Stimulated activated CD4-positive, alpha-beta T cell treated with anti-CD3 and anti-CD28 coated beads, Interleukin-1b, Interleukin-23, amount 100 ng/mL, for 48 hours (primary cell): Measurements from ENCODE around the gene POLE.

ENCODE experiments used
- DNase-seq: peaks from one replicate; pipeline ENCODE4 v3.0.0-alpha.2; 2020

Gene POLE

DNA sequence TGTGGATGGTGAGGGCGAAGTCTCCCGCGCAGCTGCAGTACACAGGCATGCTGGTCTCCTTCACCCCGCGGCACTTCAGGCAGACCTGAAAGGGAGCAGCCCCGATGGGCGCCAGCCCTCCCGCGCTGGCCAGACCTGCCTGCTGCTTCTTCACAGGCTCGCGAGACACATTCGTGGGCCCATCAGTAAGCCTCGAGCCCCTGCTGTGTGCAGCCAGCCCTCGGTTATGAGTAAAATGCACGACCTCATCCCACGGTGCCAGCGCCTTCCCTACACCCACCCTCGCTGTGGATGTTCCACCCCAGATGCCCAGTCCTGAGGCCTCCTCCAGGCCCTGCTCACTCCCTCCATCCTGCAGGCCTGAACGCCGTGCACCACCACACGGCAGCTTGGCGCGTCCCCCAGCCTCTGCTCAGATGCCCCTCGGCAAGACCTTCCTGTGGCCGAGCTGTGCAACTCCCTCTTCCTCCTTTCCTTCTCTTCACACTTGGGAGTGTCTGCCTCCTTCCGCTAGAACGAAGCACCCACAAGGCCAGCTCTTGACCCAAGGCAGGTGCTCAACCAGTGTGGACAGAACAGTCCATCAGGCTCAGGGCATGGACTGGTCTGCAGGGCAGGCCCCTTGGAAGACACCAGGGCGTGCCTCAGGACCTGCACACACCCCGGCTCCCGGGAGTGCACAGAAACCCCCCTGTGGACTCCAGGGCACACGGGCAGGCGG is 62.1 kb downstream of the POLE start:
- DNase-seq = no peak

DNA sequence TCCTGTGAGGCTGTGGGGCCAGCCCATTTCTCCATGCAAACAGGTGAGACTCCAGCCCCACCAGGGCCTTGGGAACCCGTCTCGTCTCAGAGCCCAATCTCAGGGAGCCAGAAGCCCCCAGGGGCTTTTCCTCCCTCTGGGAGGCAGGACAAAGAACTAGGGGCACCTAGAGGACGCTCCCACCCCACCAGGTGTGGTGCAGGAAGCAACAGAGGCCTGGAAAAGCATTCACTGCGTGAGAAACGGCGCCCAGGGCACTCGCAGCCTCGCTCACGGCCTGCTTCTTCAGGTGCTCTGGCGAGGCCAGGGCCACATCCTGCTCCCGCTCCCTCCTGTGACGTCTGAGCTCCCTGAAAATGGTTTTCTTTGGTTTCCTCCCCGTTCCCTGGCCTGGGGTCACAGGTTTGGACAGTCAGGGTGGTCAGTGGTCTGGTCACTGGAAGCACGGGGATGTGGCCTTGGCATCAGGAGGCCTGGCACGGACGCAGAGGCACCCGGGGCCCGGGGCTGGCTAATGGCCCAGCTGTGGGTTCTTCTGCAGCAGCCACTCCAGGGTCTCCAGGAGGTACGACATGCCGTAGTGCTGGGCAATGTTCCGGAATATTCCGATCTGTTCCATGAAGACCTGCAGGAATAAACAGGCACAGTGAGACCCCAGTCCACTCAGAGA is 62.8 kb downstream of the POLE start:
- no peak for DNase-seq

DNA sequence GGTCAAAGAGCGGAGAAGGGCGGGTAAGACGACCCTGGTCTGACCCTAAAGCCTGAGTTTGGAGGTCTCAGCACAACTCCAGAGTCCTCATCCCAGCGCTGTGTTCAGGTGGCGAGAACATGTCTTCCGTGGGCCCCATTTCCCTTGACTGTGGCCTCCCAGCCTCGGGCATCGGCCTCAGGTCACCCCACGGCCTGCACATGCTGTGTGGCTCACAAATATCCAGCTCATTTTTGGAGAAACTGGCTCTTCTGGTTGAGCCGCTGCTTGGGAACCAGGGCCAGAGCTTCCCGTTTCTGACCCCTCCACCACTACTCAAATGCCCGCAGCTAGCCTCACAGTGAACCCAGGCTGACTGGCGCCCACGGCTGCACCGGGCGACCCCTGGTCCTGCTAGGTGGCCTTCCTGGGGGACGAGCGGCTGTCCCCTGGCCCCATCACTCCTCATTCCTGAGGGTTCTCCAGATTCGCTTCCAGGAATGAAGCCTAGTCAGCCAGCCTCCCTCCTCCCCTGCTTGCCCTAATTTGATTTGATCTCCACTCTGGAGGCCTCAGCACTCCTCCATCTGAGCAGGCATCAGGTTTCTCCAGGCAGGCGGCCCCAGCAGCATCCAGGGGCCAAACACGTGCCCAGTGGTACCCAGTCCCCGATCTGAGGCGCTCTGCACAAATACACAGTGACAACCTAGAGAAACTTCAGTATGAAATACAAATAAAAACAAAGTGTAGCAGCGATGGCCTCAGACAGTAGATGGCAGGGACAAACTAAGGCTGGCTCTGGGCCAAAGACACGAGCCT is 63.9 kb downstream of the POLE start:
- no peak for DNase-seq

DNA sequence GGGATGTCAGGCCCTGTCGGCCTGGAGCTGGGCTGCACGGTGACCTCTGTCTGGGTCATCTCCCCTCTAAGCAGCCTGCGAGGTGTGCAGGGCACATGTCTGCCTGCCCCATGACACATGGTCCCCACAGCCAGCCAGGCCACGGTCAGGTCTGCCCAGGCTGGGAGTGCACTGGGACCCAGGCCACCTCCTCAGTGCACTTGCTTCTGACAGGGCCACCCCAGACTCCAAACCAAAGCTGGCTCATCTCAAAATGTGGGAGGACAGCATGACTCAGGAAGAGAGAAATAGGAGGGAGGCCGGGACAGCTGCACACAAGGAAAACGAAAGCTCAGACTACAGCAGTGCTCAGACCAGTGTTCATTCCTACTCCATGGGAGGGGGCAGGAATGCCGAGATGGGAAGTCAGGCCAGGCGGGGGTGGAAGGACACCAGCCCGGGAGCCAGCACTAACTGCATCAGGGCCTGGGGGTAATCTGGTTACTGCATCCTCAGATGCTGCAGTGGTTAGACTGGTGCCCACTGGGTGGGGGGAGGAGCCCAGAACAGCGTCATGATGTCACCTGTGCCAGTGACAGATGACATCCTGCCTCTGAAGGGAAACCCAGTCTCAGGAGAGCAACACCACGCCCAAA is 64.6 kb downstream of the POLE start:
- DNase-seq = no peak

DNA sequence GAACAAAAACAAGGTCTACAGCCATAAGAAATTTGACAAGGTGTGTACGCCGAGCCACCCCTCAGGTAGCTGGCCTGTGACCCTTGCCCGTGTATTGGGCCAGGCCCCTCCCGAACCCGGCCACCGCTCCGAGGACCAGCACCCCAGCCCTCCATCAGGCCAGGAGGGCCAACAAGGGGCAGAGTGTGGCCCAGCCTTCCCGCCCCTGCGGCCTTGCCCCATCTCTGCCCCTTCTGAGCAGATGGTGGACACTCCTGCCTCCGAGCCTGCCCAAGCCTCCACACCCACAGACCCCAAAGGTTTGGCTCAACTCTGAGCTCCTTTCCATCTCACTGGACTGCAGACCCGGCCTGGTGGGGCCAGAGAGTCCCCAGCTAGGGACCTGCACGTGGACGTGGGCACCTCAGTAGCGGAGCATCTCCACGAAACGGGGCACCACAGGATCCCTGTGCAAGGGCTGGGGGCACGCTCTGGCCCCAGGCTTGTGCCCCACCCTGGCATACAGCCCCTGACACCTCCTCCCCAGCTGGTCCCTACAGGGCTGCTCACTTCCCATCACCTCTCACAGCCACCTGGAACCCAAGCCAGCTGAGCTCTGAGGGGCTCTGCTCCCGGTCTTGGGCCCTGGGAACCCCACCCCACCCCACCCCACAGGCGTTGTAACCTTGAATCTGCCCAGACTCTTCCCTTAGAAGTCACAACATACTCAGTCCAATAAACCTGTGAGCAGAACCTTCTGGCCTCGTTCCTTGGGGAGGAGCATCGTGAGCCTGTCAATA is 65.3 kb downstream of the POLE start:
- DNase-seq = no peak

DNA sequence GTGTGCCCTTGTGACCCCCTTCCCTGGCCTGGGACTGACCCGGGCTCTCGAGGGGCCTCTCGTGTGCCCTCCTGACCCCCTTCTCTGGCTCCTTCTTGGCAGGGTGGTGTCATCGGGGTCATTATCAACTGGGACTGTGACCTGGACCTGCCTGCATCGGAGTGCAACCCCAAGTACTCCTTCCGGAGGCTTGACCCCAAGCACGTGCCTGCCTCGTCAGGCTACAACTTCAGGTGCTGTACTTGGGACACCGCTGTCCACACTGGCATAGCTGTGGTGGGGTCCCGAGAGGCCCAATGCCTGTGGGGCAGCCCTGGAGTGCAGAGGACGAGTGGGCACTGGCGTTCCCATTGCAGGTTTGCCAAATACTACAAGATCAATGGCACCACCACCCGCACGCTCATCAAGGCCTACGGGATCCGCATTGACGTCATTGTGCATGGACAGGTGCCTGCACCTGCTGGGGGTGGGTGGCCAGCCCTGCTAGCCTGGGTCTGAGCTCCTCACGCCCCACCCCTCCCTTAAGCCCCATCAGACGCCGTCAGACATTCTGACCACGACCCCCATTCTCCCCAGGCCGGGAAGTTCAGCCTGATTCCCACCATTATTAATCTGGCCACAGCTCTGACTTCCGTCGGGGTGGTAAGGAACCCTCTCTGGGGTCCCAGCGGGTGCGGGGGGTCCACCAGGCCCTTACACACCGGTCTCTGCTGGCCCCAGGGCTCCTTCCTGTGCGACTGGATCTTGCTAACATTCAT is 66.1 kb downstream of the POLE start:
- DNase-seq = no peak

DNA sequence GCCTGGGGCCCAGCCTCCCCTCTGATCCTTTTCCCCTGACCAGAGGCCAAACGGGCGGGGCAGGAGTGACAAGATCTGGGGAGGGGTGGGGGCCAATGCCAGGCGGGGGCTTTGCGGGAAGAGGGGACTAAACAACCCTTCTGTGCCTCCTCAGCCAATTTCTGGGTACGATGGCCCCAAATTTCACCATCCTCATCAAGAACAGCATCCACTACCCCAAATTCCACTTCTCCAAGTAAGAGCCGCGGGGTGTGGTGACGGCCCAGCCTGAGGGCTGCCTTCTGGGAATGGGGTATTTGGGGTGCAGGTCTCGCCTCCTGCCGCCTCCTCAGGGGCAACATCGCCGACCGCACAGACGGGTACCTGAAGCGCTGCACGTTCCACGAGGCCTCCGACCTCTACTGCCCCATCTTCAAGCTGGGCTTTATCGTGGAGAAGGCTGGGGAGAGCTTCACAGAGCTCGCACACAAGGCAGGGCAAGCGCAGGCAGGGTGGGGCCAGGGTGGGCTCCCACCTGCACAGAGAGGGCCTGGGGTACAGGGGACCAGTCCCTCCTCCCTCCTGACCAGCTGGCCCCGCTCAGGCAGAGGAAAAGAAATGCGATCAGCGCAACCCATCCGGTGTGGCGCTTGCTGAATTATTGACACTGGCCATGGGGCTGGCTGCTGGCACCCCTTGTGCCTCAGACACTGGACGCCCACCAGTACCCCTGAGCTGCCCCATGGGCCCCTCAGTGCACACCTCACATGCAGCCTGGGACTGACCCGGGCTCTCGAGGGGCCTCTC is 66.8 kb downstream of the POLE start:
- DNase-seq = no peak

DNA sequence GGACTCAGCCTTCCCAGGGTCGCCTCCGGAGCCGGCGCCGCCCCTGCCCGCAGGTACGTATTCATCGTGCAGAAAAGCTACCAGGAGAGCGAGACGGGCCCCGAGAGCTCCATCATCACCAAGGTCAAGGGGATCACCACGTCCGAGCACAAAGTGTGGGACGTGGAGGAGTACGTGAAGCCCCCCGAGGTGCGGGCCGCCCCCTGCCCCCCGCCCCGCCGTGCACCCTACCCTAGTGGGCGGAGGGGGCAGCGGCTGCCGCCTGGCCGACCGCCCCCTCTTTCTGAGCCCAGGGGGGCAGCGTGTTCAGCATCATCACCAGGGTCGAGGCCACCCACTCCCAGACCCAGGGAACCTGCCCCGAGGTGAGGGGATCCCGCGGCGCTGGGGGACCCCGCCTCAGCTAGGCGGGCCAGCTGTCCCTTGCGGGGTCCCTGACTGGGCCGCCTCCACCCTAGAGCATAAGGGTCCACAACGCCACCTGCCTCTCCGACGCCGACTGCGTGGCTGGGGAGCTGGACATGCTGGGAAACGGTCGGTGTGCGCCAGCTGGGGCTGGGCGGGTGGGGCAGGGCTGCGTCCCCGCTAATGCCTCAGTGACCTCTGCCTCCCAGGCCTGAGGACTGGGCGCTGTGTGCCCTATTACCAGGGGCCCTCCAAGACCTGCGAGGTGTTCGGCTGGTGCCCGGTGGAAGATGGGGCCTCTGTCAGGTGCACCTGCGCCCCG is 67.6 kb downstream of the POLE start:
- DNase-seq = no peak

DNA sequence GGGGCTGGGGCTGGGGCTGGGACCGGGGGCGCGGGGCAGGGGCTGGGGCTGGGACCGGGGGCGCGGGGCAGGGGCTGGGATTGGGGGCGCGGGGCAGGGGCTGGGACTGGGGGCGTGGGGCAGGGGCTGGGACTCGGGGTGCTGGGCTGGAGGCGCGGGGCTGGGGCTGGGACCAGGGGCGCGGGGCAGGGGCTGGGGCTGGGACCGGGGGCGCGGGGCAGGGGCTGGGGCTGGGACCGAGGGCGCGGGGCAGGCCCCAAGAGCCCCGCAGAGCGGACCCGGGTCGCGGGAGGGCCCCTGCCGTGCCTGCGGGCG is 68.1 kb downstream of the POLE start:
- no peak for DNase-seq

DNA sequence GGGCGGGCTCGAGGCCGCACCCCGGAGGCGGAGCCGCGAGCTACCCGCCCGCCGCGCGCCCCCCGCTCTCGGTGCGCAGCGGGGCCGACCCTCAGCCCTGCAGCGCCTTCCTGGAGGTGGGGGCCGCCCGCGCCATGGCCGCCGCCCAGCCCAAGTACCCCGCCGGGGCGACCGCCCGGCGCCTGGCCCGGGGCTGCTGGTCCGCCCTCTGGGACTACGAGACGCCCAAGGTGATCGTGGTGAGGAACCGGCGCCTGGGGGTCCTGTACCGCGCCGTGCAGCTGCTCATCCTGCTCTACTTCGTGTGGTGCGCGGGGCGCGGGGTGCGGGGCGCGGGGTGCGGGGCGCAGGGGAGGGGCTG is 68.5 kb downstream of the POLE start, which contains the start of gene P2RX2:
Gene P2RX2 (plus strand): TSS at position 94 of the 361 bp plus-strand sequence. CDS start 41 bp downstream, at position 135.
- no peak for DNase-seq

DNA sequence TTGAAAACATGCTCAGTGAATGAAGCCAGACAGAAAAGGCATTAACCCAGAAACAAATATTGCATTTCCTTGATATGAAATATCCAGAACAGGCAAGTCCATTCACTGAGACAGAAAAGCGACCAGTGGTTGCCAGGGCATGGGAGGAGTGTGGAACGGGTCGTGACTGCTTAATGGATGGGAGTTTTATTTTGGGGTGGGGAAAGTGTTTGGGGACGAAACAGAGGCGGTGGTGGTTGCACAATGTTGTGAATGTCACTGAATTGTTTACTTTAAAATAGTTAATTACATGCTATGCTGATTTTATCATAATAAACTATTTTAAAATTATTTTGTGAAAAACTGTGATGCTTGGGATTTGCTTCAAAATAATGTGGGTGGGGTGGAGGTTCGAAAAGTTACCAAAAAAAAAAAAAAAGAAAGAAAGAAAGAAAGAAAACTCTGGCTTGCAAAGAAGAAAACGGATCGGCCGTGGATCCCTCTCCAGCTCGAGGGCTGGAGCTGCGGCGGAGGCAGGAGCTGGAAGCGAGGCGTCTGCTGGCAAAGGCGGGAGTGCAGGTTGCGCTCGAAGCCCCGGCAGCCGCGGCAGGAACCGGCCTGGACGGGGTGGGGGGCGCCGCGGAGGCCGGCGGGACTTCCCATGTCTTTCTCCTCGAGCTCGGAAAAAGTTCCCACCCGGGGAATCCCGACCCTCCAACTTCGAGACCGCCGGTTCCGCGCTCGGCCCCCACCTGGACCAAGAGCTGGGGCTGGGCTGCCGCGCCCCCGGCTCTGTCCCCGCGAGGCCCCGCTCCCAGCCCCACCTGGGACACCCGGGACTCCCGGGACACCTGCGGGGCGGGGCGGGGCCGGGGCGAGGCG is 69.1 kb downstream of the POLE start:
- no peak for DNase-seq

DNA sequence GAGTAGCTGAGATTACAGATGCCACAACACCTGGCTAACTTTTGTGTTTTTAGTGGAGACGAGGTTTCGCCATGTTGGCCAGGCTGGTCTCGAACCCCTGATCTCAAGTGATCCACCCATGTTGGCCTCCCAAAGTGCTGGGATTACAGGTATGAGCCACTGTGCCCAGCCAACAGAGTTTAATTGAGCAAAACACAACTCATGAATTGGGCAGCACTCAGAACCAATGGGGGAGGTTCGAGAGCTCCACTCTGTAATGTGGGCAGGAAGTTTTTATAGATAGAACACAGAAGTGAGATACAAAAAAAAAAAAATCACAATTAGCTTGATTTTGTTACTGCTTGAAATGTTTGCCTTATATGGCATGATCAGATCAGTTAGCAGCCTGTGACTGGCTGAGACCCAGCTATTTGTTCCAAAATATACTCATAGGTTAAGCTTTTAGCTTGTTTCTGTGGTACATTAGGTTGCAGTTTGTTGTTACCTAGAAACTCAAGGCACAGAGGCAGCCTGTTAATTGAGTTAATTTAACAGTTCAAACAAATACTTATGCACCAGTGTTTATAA is 69.9 kb downstream of the POLE start:
- DNase-seq = no peak

DNA sequence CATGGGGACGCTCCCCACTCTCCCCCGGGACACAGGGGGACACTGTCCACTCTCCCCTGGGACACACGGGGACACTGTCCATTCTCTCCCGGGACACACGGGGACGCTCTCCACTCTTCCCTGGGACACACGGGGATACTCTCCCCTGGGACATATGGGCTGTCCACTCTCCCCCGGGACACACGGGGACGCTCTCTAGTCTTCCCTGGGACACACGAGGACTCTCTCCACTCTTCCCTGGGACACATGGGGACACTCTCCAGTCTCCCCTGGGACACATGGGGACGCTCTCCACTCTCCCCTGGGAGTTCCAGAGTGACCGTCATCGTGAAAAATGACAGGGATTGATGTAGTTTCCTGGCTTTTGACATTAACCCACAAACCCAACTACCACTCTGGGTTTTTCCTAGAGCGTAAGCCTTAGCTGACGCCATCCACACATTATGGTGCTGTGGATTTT is 71.5 kb downstream of the POLE start:
- DNase-seq = no peak

DNA sequence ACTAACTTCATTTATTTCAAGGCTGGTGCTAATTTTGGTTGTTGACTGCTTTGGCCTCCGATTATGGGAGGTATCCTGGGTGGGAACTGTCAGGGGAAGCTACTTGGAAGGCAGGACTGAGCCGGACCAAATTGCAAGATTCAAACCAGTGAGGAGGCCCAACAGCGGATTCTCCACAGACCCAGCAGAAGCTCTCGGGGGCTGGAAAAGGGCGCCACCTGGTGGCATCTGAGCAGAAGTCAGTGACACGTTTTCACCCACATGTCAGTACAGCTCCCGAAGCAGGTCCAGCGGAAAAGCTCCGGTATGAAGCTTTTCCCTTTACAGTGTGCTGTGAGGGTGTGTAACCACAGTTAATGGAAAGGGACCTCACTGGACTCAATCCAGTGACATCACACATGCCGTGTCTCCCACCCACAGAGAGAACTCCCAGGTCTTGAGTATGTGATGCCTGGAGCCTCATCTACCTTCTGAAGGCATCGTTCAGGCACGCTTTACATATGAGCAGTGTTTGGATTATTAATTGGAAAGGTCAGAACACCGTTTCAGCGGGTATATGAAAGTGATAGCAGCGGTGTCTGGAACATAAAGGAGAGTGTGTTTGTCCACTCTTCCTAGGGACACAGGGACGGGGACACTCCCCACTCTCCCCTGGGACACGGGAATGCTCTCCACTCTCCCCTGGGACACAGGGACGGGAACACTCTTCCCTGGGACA is 72.1 kb downstream of the POLE start:
- peak; percentile 76 for DNase-seq

DNA sequence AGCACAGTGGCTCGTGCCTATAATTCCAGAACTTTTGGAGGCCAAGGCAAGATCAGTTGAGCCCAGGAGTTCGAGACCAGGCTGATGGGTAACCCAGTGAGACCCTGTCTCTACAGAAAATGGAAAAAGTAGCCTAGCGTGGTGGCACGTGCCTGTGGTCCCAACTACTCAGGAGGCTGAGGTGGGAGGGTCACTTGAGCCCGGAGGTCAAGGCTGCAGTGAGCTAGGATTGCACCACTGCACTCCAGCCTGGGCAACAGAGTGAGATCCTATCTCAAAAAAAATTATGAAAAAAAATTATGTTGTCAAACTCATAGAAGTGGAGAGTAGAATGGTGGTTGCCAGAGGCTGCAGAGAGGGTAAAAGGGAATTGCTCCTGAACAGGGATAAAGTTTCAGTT is 73.1 kb downstream of the POLE start:
- no peak for DNase-seq

DNA sequence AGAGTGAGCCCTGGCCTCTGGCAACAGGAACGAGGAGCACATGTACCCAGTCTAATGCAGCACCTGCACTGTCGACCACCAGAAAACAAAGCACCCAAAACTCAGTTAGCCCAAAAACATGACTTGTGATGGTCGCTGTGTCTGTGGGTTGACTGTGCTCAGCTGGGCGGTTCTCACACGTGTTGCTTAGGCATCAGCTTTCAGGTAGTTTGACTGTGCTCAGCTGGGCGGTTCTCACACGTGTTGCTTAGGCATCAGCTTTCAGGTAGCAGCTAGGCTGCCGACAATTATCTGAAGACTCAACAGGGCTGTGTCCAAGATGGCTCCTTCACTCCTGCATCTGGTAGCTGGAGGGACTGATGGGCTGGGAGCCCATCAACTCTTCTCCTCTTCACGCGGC is 75.5 kb downstream of the POLE start:
- DNase-seq = no peak

DNA sequence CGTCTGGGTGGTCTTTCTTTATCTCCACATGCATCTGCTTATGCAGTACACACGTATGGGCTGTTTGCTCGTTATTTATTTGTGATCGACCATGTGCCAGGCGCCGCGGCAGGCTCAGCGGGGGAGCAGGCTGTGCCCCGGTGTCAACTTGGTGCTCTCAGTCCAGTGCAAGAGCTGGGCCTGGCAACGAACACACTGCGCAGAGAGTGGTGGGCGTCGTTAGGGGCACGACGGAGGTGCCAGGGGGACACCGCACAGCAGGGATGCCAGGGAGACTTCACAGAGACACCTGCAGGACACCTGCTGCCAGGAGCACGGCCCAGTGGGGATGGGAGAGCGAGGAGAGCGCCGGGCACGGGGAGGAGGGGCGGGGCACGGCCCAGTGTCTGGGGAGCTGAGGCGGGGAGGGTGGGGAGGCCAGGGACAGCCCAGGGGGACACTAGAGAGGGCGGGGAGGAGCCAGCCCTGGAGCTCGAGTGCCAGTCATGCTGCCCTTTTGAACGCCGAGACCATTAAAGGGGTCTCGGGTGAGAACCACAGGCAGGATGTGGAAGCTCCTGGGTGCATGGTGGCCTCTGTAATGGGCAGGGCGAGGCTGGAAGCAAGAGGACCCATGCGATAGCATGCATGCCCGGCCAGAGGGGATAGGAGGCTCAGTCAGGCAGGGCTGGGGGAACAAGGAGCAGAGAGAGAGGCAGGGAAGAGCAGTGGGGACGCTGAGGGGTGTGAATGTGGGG is 76.1 kb downstream of the POLE start:
- no peak for DNase-seq
